Femur (tissue), 1 donor: ENCODE measurements around the gene MAN2C1.
"Not testable (repeated sequence)": the region's sequence is repeated elsewhere in the genome, so short reads cannot be mapped to it uniquely, and the experiment has no call there.

Source experiments
- DNase-seq: peaks from one replicate; pipeline ENCODE4 v3.0.0-alpha.2; 2017

Gene MAN2C1

GRCh38 chr15:75367913-75368688 lies at the start of gene MAN2C1:
MAN2C1 (minus strand) TSS chr15:75368607; CDS start chr15:75368583, 24 bp downstream.
- DNase-seq, result peak; percentile 95

GRCh38 chr15:75416584-75416983 lies 48.2 kb upstream of the MAN2C1 start:
- no peak for DNase-seq

GRCh38 chr15:75410196-75410595 lies 41.8 kb upstream of the MAN2C1 start:
- DNase-seq, result no peak

GRCh38 chr15:75407083-75407482 lies 38.7 kb upstream of the MAN2C1 start:
- no peak for DNase-seq

- no peak for DNase-seq
Observed at GRCh38 chr15:75403892-75404291, 35.5 kb upstream of the MAN2C1 start.

GRCh38 chr15:75397494-75397893 lies 29.1 kb upstream of the MAN2C1 start:
- no peak for DNase-seq

GRCh38 chr15:75389791-75390382 lies 21.5 kb upstream of the MAN2C1 start:
- no peak for DNase-seq

- not testable (repeated sequence) for DNase-seq
Observed at GRCh38 chr15:75383986-75384385, 15.6 kb upstream of the MAN2C1 start.

GRCh38 chr15:75380773-75381172 lies 12.4 kb upstream of the MAN2C1 start:
- no peak for DNase-seq

GRCh38 chr15:75371901-75372688 lies 3.7 kb upstream of the MAN2C1 start:
- DNase-seq, result no peak

- no peak for DNase-seq
Observed at GRCh38 chr15:75371486-75371885, 3.1 kb upstream of the MAN2C1 start.

- DNase-seq, result no peak
Observed at GRCh38 chr15:75369897-75370581, 1.6 kb upstream of the MAN2C1 start.

GRCh38 chr15:75368689-75369239 lies 357 bp upstream of the MAN2C1 start:
- DNase-seq, result no peak

- no peak for DNase-seq
Observed at GRCh38 chr15:75367406-75367912, 948 bp downstream of the MAN2C1 start.

- no peak for DNase-seq
Observed at GRCh38 chr15:75367006-75367405, 1.4 kb downstream of the MAN2C1 start.

- DNase-seq, result no peak
Observed at GRCh38 chr15:75366163-75366562, 2.2 kb downstream of the MAN2C1 start.

GRCh38 chr15:75364881-75365280 lies 3.5 kb downstream of the MAN2C1 start:
- no peak for DNase-seq

GRCh38 chr15:75363786-75364185 lies 4.6 kb downstream of the MAN2C1 start:
- no peak for DNase-seq

- no peak for DNase-seq
Observed at GRCh38 chr15:75362642-75363249, 5.7 kb downstream of the MAN2C1 start.

GRCh38 chr15:75361989-75362641 lies 6.3 kb downstream of the MAN2C1 start:
- DNase-seq, result no peak

- no peak for DNase-seq
Observed at GRCh38 chr15:75361361-75361988, 6.9 kb downstream of the MAN2C1 start.
